K562 treated with DMSO at 1 percent for 12 hours (cell line): ENCODE results near the gene HK2. TPM values are rescaled to one million over a fixed set of nuclear protein-coding genes. Genes with fewer than 3 reads are reported as not detected.

ENCODE experiments used
- total RNA-seq: library from RNA; unstranded; fragments of 300-600 nt; gene quantifications from 2 replicates; pipeline ENCODE4 v1.2.3, GENCODE V29; 2022; ENCODE audit not compliant: insufficient read depth

Gene HK2
- 1.4 and 4.3 TPM in 2 replicates for total RNA-seq

GRCh38 chr2:74833418-74834233 lies at the start of gene HK2:
Gene HK2 (plus strand): TSS chr2:74834127. CDS start chr2:74834581, 454 bp downstream.

Other genes with a start within 250 kb of the HK2 start
- 0.51 TPM in 1 of 2 replicates, not detected in the other for gene M1AP, start 185.8 kb upstream of the HK2 start, total RNA-seq
- 5.5 and 11.2 TPM in 2 replicates for gene SEMA4F, start 179.9 kb upstream of the HK2 start, total RNA-seq
- gene POLE4, start 124.5 kb downstream of the HK2 start, total RNA-seq = 23.9 and 48.4 TPM in 2 replicates